Suprapubic skin (tissue), 4 donors: Measurements from ENCODE around the gene CREBRF. TPM values are rescaled to one million over a fixed set of nuclear protein-coding genes. Genes with fewer than 3 reads are reported as not detected.
"Not testable (repeated sequence)": the region's sequence is repeated elsewhere in the genome, so short reads cannot be mapped to it uniquely, and the experiment has no call there.

Experiments
- DNase-seq, 2 donors: peaks; one replicate each; pipeline ENCODE4 v3.0.0-alpha.2; 2019; ENCODE audit warnings: low spot score in 2 of 2
- H3K27ac ChIP-seq: fragments of 200-600 bp; sonication (generic); one replicate; pipeline ENCODE4 v1.5.1; 2019
- H3K27me3 ChIP-seq: fragments of 200-600 bp; sonication (generic); one replicate; pipeline ENCODE4 v1.5.1; 2019
- H3K36me3 ChIP-seq: fragments of 200-600 bp; sonication (generic); one replicate; pipeline ENCODE4 v1.5.1; 2019
- H3K4me1 ChIP-seq: fragments of 200-600 bp; sonication (generic); one replicate; pipeline ENCODE4 v1.5.1; 2019
- H3K4me3 ChIP-seq: fragments of 200-600 bp; sonication (generic); one replicate; pipeline ENCODE4 v1.5.1; 2019; ENCODE audit warnings: mild to moderate bottlenecking
- H3K9me3 ChIP-seq: fragments of 200-600 bp; sonication (generic); one replicate; pipeline ENCODE4 v1.5.1; 2019
- EP300 ChIP-seq: sonication (generic); formaldehyde crosslinking; IDR thresholded peaks from one replicate; pipeline ENCODE4 v1.6.1; 2017; ENCODE audit warnings: antibody characterized with exemption
- POLR2A ChIP-seq, 2 donors: fragments of 450-650 bp; IDR thresholded peaks; one replicate each; pipeline ENCODE4 v1.6.1; 2017; ENCODE audit warnings: antibody characterized with exemption in 2 of 2, mild to moderate bottlenecking in 2 of 2, moderate library complexity in 2 of 2
- POLR2AphosphoS5 ChIP-seq, 3 donors: sonication (generic); formaldehyde crosslinking; IDR thresholded peaks; one replicate each; pipeline ENCODE4 v1.6.1; 2017; ENCODE audit warnings: antibody characterized with exemption in 3 of 3
- whole genome bisulfite sequencing: methylation state at CpG from one replicate; pipeline ENCODE4 v1.1.5; 2018; 5-methylcytosine and 5-hydroxymethylcytosine counted together
- total RNA-seq, 4 donors: library from RNA; depleted of rRNA; stranded (reverse); fragments of >200 nt; gene quantifications; one replicate each; pipeline ENCODE4 v1.1.0, GENCODE V29; 2016
- TF ChIP-seq, protein P1 (sequence below), 2 donors: fragments of 200-600 bp in 1 of 2; fragments of 450-650 bp in 1 of 2; sonication (generic) in 1 of 2; IDR thresholded peaks; one replicate each; pipeline ENCODE4 v1.5.1; 2016 to 2019; ENCODE audit warnings: antibody characterized with exemption in 2 of 2, mild to moderate bottlenecking in 1 of 2, moderate library complexity in 1 of 2

CREBRF gene
- total RNA-seq, 4 donors from 2014 or later = 21.8 to 65.5 (median 28.5) TPM

- H3K9me3 ChIP-seq = no peaks in the 10 kb centered on the region
- TF ChIP-seq POLR2AphosphoS5 (IDR thresholded peaks at IDR 0.05) (no peak), EP300 (no peak), POLR2A (IDR thresholded peaks at IDR 0.05) (no peak)
- TF ChIP-seq, protein P1, sequence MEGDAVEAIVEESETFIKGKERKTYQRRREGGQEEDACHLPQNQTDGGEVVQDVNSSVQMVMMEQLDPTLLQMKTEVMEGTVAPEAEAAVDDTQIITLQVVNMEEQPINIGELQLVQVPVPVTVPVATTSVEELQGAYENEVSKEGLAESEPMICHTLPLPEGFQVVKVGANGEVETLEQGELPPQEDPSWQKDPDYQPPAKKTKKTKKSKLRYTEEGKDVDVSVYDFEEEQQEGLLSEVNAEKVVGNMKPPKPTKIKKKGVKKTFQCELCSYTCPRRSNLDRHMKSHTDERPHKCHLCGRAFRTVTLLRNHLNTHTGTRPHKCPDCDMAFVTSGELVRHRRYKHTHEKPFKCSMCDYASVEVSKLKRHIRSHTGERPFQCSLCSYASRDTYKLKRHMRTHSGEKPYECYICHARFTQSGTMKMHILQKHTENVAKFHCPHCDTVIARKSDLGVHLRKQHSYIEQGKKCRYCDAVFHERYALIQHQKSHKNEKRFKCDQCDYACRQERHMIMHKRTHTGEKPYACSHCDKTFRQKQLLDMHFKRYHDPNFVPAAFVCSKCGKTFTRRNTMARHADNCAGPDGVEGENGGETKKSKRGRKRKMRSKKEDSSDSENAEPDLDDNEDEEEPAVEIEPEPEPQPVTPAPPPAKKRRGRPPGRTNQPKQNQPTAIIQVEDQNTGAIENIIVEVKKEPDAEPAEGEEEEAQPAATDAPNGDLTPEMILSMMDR (IDR thresholded peaks at IDR 0.05) = no peak
- WGBS = 81% methylated on average over 4 of the region's 4 CpGs
- H3K4me1 ChIP-seq = peaks cover 36% of the 10 kb centered on the region
- H3K27ac ChIP-seq = no peak overlapping the region
- H3K27me3 ChIP-seq = no peaks in the 10 kb centered on the region
- H3K4me3 ChIP-seq = no peak overlapping the region
- no peak for DNase-seq
- no peaks in the 10 kb centered on the region for H3K36me3 ChIP-seq
These were observed 6.0 kb downstream of the CREBRF start for GRCh38 chr5:173062141-173062540.

DNA sequence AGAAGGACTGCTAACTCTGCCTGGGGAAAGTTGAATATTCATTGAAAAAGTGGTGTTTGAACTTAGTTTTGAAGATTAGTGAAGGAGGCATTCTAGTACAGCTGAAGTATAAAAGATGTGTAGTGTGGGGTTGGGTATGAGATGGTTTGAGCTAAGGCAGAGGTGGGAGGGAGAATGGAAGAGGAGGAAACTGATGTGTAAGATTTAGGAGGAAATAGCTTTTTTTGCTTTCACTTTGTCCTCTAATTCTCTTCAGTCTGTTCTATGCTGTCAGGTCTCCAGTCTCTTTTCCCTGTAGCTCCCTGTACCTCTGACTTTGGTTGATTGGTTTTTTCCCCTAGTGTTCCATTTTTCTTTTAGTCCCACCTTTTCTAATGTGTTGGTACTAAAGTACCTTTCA lies 9.0 kb downstream of the CREBRF start:
- H3K27ac ChIP-seq = no peak overlapping the region
- TF ChIP-seq, protein P1 (IDR thresholded peaks at IDR 0.05) = no peak
- TF ChIP-seq EP300 = no peak
- TF ChIP-seq POLR2A (IDR thresholded peaks at IDR 0.05) = no peak

DNA sequence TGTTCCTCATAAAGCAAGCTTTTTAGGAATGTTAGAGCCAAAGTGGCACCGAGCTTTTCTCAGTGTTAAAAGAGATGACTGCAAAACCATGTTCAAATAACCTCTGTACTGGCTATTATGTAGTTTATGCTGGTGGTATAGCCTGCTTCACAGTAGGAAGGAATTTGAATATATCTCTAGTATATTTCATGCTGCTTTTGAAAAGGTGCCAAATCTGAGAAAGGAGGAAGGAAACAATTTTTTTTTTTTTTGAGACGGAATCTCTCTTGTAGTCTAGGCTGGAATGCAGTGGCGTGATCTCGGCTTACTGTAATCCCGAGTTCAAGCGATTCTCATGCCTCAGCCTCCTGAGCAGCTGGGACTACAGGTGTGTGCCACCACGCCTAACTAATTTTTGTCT lies 13.5 kb downstream of the CREBRF start:
- no peak for DNase-seq
- peaks cover 16% of the 10 kb centered on the region for H3K4me1 ChIP-seq
- no peak overlapping the region for H3K27ac ChIP-seq
- H3K27me3 ChIP-seq = no peaks in the 10 kb centered on the region
- no peaks in the 10 kb centered on the region for H3K36me3 ChIP-seq
- H3K4me3 ChIP-seq = no peak overlapping the region
- no peaks in the 10 kb centered on the region for H3K9me3 ChIP-seq
- WGBS = 69% methylated on average over 7 of the region's 7 CpGs
- TF ChIP-seq POLR2A (IDR thresholded peaks at IDR 0.05) (no peak), POLR2AphosphoS5 (IDR thresholded peaks at IDR 0.05) (no peak), EP300 (no peak)
- TF ChIP-seq, protein P1 (IDR thresholded peaks at IDR 0.05) = no peak

More for the DNA sequence above, 9.0 kb downstream of the CREBRF start:
- H3K4me1 ChIP-seq = peaks cover 19% of the 10 kb centered on the region
- no peaks in the 10 kb centered on the region for H3K9me3 ChIP-seq
- no peak for DNase-seq
- no peaks in the 10 kb centered on the region for H3K36me3 ChIP-seq
- no peaks in the 10 kb centered on the region for H3K27me3 ChIP-seq
- H3K4me3 ChIP-seq = no peak overlapping the region

DNA sequence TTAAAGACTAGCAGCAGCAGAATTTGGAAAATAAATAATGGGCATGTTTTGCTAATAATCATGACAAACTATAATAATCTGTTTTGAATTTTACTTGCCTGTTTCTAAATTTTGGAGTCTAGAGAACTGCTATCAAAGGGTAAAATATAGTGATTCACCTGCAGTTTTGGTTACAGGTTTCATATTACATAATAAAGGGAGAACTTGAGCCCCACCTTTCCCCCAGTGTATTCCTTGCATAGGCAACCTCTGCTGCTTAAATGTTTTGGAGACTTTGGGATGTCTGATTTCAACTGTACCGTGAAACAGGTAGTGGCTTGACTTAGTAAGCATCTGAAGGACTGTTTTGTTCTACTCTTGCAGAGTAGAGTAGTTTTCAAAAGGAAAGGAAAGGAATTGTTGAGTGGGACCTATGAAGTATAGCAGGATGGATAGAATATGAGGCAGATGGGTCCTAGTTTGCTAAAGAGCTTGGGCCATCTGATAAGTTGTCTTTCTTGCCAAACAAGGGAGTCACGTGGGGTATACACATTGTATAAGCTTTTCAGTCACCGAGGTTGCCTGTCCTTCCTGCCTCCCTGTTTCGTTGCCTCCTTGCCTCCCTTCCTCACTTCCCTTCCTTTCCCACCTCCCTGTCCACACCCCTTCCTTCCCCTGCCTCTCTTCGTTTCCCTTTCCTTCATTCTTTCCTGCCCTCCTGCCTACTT lies 19.1 kb downstream of the CREBRF start:
- TF ChIP-seq EP300 (no peak), POLR2A (IDR thresholded peaks at IDR 0.05) (no peak), POLR2AphosphoS5 (IDR thresholded peaks at IDR 0.05) (no peak)
- TF ChIP-seq, protein P1 (IDR thresholded peaks at IDR 0.05) = no peak
- H3K36me3 ChIP-seq = no peaks in the 10 kb centered on the region
- no peak overlapping the region for H3K27ac ChIP-seq
- peaks cover 7% of the 10 kb centered on the region for H3K4me1 ChIP-seq
- H3K4me3 ChIP-seq = no peak overlapping the region
- DNase-seq = no peak
- no peaks in the 10 kb centered on the region for H3K27me3 ChIP-seq
- 71% methylated on average over 5 of the region's 5 CpGs for WGBS
- H3K9me3 ChIP-seq = no peaks in the 10 kb centered on the region

- TF ChIP-seq POLR2A (IDR thresholded peaks at IDR 0.05) = no peak
- TF ChIP-seq, protein P1 (IDR thresholded peaks at IDR 0.05) = no peak
- no peak for TF ChIP-seq EP300
- TF ChIP-seq POLR2AphosphoS5 (IDR thresholded peaks at IDR 0.05) = no peak
- no peak overlapping the region for H3K27ac ChIP-seq
- H3K4me3 ChIP-seq = no peak overlapping the region
- H3K9me3 ChIP-seq = no peaks in the 10 kb centered on the region
- 92% methylated on average over 5 of the region's 5 CpGs for WGBS
- H3K4me1 ChIP-seq = peaks cover 7% of the 10 kb centered on the region
- H3K36me3 ChIP-seq = no peaks in the 10 kb centered on the region
- H3K27me3 ChIP-seq = no peaks in the 10 kb centered on the region
- DNase-seq = no peak
These were observed 19.8 kb downstream of the CREBRF start for GRCh38 chr5:173075970-173076369.

DNA sequence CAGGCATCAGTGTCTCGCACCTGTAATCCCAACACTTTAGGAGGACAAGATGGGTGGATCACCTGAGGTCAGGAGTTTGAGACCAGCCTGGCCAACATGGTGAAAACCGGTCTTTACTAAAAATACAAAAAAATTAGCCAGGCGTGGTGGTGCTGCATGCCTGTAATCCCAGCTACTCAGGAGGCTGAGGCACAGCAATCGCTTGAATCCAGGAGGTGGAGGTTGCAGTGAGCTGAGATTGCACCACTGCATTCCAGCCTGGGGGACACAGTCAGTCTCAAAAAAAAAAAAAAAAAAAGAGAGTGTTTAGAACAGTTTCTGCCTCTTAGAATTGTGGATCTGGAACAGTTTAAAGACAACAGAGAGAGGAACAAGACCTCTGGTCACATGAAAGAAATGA lies 20.3 kb downstream of the CREBRF start:
- H3K27ac ChIP-seq, H3K4me1 ChIP-seq, H3K27me3 ChIP-seq, DNase-seq, H3K4me3 ChIP-seq, H3K9me3 ChIP-seq, H3K36me3 ChIP-seq: not testable (repeated sequence)
- 90% methylated on average over 4 of the region's 4 CpGs for WGBS
